Adrenal gland (tissue), 5 donors: ENCODE measurements around the gene TMEM259.

ENCODE experiments used
- POLR2A ChIP-seq, 2 donors: fragments of 450-650 bp; IDR thresholded peaks; one replicate each; pipeline ENCODE4 v1.6.1; 2017; ENCODE audit warnings: antibody characterized with exemption in 2 of 2, mild to moderate bottlenecking in 2 of 2, moderate library complexity in 1 of 2
- TF ChIP-seq, protein P1 (sequence below), 6 experiments: fragments of 450-650 bp in 4 of 6; fragments of 200-600 bp in 2 of 6; sonication (generic) in 1 of 6; IDR thresholded peaks; 1 replicate in 5 of 6; 2 replicates in 1 of 6; pipeline versions ENCODE4 v1.5.1 to v1.8.0; 2016 to 2021; ENCODE audit warnings: antibody characterized with exemption in 6 of 6, mild to moderate bottlenecking in 2 of 6, moderate library complexity in 1 of 6
- donor health status: DM: no; HTN: no; CAD: no.

DNA sequence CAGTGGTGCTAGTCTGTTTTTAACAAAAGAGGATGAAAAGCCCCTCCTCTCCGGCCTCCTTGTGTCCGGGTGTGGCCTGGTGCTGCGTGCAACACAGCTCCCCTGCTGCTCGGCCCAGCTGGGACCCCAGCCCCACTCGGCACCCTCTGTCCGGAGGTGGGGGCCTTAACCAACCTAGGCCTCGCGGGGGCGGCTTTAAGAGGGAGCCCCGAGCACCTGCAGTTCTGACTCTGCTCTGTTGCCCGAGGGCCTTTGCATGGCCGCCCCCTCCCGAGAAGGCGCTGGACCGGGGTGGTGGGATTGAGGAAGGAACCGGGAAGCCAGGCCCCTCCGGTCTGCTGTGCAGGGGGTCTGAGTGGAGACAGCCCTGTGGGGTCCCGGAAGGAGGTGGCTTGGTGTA lies 26.4 kb downstream of the TMEM259 start:
- TF ChIP-seq, protein P1, sequence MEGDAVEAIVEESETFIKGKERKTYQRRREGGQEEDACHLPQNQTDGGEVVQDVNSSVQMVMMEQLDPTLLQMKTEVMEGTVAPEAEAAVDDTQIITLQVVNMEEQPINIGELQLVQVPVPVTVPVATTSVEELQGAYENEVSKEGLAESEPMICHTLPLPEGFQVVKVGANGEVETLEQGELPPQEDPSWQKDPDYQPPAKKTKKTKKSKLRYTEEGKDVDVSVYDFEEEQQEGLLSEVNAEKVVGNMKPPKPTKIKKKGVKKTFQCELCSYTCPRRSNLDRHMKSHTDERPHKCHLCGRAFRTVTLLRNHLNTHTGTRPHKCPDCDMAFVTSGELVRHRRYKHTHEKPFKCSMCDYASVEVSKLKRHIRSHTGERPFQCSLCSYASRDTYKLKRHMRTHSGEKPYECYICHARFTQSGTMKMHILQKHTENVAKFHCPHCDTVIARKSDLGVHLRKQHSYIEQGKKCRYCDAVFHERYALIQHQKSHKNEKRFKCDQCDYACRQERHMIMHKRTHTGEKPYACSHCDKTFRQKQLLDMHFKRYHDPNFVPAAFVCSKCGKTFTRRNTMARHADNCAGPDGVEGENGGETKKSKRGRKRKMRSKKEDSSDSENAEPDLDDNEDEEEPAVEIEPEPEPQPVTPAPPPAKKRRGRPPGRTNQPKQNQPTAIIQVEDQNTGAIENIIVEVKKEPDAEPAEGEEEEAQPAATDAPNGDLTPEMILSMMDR (IDR thresholded peaks at IDR 0.05): no peak
- no peak for TF ChIP-seq POLR2A (IDR thresholded peaks at IDR 0.05)
